Hepatocyte (in vitro differentiated cells): ENCODE data around the gene ESAM.

ENCODE experiments used
- CTCF ChIP-seq: fragments of 200-600 bp; sonication (generic); IDR thresholded peaks from 2 replicates; pipeline ENCODE4 v1.5.1; 2016; ENCODE audit warnings: antibody characterized with exemption, mild to moderate bottlenecking; ENCODE audit not compliant: poor library complexity
- EZH2 ChIP-seq: fragments of 200-600 bp; sonication (generic); IDR thresholded peaks from 2 replicates; pipeline ENCODE4 v1.6.1; 2016; ENCODE audit warnings: antibody characterized with exemption, mild to moderate bottlenecking, borderline replicate concordance
- EZH2phosphoT487 ChIP-seq: fragments of 200-600 bp; sonication (generic); IDR thresholded peaks from one replicate; pipeline ENCODE4 v1.6.1; 2018; ENCODE audit warnings: antibody characterized with exemption, mild to moderate bottlenecking, low read depth, moderate library complexity; ENCODE audit not compliant: unreplicated experiment, severe bottlenecking

GRCh38 chr11:124729571-124729970, 32.5 kb downstream of the ESAM start:
- TF ChIP-seq CTCF = no peak
- TF ChIP-seq EZH2phosphoT487 = no peak
- TF ChIP-seq EZH2 = no peak
